Fibroblast of skin of right biceps (primary cell): ENCODE measurements around the gene SF3B1.
"Not testable (repeated sequence)": the region's sequence is repeated elsewhere in the genome, so short reads cannot be mapped to it uniquely, and the experiment has no call there.

Source experiments
- DNase-seq: peaks from one replicate; pipeline ENCODE4 v3.0.0-alpha.2; 2013

Gene SF3B1

GRCh38 chr2:197379308-197379917 is 55.4 kb downstream of the SF3B1 start:
- DNase-seq, result peak; percentile 69

GRCh38 chr2:197378494-197379307 is 56.1 kb downstream of the SF3B1 start:
- peak; percentile 48 for DNase-seq

GRCh38 chr2:197378086-197378485 is 56.7 kb downstream of the SF3B1 start:
- no peak for DNase-seq

GRCh38 chr2:197377670-197378069 is 57.2 kb downstream of the SF3B1 start:
- DNase-seq, result no peak

- DNase-seq, result peak; percentile 44
These were observed 62.2 kb downstream of the SF3B1 start for GRCh38 chr2:197372592-197372991.

GRCh38 chr2:197370664-197371063 is 64.2 kb downstream of the SF3B1 start:
- not testable (repeated sequence) for DNase-seq

- DNase-seq, result peak; percentile 21
These were observed 64.9 kb downstream of the SF3B1 start for GRCh38 chr2:197369933-197370320.

GRCh38 chr2:197369228-197369932 is 65.4 kb downstream of the SF3B1 start:
- peak; percentile 13 for DNase-seq

GRCh38 chr2:197368412-197368811 is 66.4 kb downstream of the SF3B1 start:
- DNase-seq, result no peak

GRCh38 chr2:197363998-197364397 is 70.8 kb downstream of the SF3B1 start:
- no peak for DNase-seq

- peak; percentile 88 for DNase-seq
These were observed 74.1 kb downstream of the SF3B1 start for GRCh38 chr2:197360744-197361156.

- DNase-seq, result no peak
These were observed 75.0 kb downstream of the SF3B1 start for GRCh38 chr2:197359859-197360258.

GRCh38 chr2:197358931-197359330 is 75.9 kb downstream of the SF3B1 start:
- DNase-seq, result peak; percentile 53

GRCh38 chr2:197357986-197358385 is 76.8 kb downstream of the SF3B1 start:
- no peak for DNase-seq

- no peak for DNase-seq
These were observed 78.7 kb downstream of the SF3B1 start for GRCh38 chr2:197356136-197356535.

GRCh38 chr2:197354169-197354558 is 80.7 kb downstream of the SF3B1 start:
- DNase-seq, result no peak

- no peak for DNase-seq
These were observed 81.2 kb downstream of the SF3B1 start for GRCh38 chr2:197353393-197354168.

- no peak for DNase-seq
These were observed 85.1 kb downstream of the SF3B1 start for GRCh38 chr2:197349699-197350098.

- no peak for DNase-seq
These were observed 86.0 kb downstream of the SF3B1 start for GRCh38 chr2:197348721-197349360.

GRCh38 chr2:197345846-197346370 is 88.9 kb downstream of the SF3B1 start:
- DNase-seq, result no peak

- not testable (repeated sequence) for DNase-seq
These were observed 90.9 kb downstream of the SF3B1 start for GRCh38 chr2:197343968-197344367.

GRCh38 chr2:197340591-197340990 is 94.2 kb downstream of the SF3B1 start:
- no peak for DNase-seq
